Retinal pigment epithelial cell (primary cell): ENCODE results near the gene ATAD3C.
A peak's percentile ranks its signal among the peaks of the same experiment; 100 is the strongest.

ENCODE experiments used
- DNase-seq: peaks from one replicate; pipeline ENCODE4 v3.0.0-alpha.2; 2010; ENCODE audit warnings: low read depth
- H3K4me3 ChIP-seq: 2 replicates; pipeline ENCODE4 v1.5.1; 2011; ENCODE audit warnings: mild to moderate bottlenecking, low read length, control low read depth, moderate library complexity
- CTCF ChIP-seq: conservative IDR thresholded peaks from 2 replicates; pipeline ENCODE4 v1.5.1; 2011; ENCODE audit warnings: low read depth, low read length, control low read depth, inconsistent platforms

Gene ATAD3C

GRCh38 chr1:1433804-1434130 is 15.7 kb upstream of the ATAD3C start:
- no peak overlapping the region for H3K4me3 ChIP-seq
- no peak for TF ChIP-seq CTCF
- DNase-seq: no peak

GRCh38 chr1:1434131-1434823 is 15.2 kb upstream of the ATAD3C start:
- DNase-seq: no peak
- TF ChIP-seq CTCF: no peak
- no peak overlapping the region for H3K4me3 ChIP-seq

GRCh38 chr1:1434824-1435105 is 14.7 kb upstream of the ATAD3C start:
- no peak for DNase-seq
- no peak overlapping the region for H3K4me3 ChIP-seq
- TF ChIP-seq CTCF: no peak

GRCh38 chr1:1435106-1435903 is 14.2 kb upstream of the ATAD3C start, which contains the start of gene VWA1:
VWA1 (plus strand) TSS chr1:1435690; CDS start chr1:1435749, 59 bp downstream.
- peak within 1 kb of the TSS; percentile 24 for H3K4me3 ChIP-seq
- no peak for TF ChIP-seq CTCF
- DNase-seq: no peak

GRCh38 chr1:1435911-1436629 is 13.4 kb upstream of the ATAD3C start:
- peak overlapping the region; percentile 12 for H3K4me3 ChIP-seq
- TF ChIP-seq CTCF: no peak
- DNase-seq: no peak

GRCh38 chr1:1436630-1437032 is 12.9 kb upstream of the ATAD3C start:
- TF ChIP-seq CTCF: no peak
- H3K4me3 ChIP-seq: no peak overlapping the region
- no peak for DNase-seq
